Stimulated activated CD4-positive, alpha-beta T cell treated with anti-CD3 and anti-CD28 coated beads, Interleukin-12 subunit alpha, Interleukin-12 subunit beta, amount 100 ng/mL, for 4 hours (primary cell): ENCODE measurements around the gene ARHGEF3.
A peak's percentile ranks its signal among the peaks of the same experiment; 100 is the strongest.

Experiments used
- DNase-seq: peaks from one replicate; pipeline ENCODE4 v3.0.0-alpha.2; 2020

Gene ARHGEF3, protein sequence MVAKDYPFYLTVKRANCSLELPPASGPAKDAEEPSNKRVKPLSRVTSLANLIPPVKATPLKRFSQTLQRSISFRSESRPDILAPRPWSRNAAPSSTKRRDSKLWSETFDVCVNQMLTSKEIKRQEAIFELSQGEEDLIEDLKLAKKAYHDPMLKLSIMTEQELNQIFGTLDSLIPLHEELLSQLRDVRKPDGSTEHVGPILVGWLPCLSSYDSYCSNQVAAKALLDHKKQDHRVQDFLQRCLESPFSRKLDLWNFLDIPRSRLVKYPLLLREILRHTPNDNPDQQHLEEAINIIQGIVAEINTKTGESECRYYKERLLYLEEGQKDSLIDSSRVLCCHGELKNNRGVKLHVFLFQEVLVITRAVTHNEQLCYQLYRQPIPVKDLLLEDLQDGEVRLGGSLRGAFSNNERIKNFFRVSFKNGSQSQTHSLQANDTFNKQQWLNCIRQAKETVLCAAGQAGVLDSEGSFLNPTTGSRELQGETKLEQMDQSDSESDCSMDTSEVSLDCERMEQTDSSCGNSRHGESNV

DNA sequence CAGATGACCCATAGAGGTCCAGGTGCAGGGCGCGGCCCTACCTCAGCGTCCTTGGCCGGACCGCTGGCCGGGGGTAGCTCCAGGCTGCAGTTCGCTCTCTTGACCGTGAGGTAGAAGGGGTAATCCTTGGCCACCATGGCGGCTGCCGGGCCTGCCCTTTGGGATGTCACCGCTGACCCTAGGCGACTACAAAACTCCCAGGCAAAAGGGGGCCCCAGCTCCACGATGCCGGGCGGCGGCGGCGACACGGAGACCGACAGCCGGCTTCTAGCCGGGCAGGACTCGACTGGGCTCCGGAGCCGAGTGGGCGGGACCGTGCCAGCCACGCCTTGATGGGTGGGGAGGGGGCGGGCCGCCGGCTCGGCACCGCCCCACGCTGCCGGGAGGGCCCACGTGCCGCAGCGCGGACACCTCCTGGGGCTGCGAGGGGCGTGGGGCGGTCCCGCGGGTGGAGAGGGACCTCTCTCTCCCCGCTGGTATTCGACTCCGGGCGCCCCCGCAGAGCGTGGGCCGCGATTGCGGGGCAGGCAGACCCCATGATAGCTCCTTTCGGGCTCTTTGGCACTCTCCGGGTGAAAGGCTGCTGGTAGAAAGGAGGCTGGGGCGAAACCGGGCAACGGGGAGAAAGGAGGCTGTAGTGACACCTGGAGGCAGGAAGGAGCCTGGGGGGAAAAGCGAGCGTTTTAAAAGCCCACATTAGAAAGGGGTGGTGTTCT lies at the start of gene ARHGEF3:
ARHGEF3 (minus strand) TSS at position 288 of the 716 bp plus-strand sequence; CDS start at position 137, 151 bp downstream.
- peak; percentile 86 for DNase-seq

- DNase-seq: no peak
Observed at GRCh38 chr3:56849698-56850097, 47.9 kb upstream of the ARHGEF3 start.

GRCh38 chr3:56845505-56845904 lies 43.8 kb upstream of the ARHGEF3 start:
- no peak for DNase-seq

- no peak for DNase-seq
Observed at GRCh38 chr3:56844536-56844935, 42.8 kb upstream of the ARHGEF3 start.

DNA sequence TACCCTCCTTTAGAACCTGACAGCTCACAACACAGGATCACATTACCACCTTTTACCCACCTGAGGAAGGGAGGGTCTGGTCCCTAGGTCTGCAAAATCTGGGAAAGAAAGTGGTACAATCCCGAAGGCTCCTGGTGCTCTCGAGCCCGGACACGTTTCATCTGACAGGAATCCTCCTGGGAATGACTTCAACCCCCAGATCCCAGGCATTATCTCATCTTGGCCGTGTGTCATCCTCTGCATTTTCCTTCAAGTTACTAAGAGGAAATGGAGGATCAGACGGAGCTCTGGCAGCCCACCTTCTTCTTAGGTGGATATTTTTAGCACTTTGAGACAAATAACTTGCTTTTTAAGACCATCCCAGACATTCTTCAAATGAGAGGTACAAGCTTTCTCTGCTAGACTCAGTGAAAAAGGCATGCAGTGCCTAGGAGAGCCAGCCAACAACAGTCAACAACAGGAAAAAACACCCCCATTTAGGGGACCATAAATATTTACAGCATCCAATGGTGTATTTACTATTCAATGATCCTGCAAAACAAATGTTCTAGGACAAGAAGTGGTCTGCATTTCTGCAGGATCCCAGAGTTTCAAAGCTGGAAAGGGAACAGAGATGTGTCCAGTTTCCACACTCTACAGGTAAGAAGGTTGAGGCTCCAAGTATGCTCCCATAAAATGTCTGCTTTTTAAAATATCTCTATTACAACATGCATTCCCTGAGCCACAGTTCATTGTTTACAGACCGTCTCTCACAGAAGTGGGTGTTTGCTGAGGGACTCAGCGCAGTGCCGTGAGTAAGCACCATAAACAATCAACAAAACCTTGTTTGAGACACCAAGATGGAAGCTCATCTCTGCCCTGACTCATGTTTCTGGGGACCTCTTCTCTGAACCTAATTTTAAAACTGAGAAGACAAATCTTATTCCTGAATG lies 38.3 kb upstream of the ARHGEF3 start:
- DNase-seq: no peak

DNA sequence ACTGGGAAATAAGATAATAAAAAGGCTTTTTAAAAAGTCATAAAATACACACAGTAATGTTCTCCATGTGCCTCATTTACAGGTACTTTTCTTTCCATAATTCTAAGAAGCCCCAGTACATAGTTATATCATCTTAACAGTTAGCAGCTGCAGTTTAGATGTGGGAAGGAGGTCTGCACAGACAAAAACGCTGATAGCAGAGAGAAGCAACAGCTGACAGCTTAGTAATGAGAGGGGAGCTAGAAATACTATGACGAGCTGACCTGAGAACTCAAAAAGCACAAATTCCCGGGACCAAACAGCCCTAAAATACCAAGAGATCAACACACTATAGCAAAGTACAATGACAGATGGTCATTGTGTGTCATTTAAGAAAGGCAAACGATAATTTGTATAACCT lies 36.7 kb upstream of the ARHGEF3 start:
- no peak for DNase-seq

DNA sequence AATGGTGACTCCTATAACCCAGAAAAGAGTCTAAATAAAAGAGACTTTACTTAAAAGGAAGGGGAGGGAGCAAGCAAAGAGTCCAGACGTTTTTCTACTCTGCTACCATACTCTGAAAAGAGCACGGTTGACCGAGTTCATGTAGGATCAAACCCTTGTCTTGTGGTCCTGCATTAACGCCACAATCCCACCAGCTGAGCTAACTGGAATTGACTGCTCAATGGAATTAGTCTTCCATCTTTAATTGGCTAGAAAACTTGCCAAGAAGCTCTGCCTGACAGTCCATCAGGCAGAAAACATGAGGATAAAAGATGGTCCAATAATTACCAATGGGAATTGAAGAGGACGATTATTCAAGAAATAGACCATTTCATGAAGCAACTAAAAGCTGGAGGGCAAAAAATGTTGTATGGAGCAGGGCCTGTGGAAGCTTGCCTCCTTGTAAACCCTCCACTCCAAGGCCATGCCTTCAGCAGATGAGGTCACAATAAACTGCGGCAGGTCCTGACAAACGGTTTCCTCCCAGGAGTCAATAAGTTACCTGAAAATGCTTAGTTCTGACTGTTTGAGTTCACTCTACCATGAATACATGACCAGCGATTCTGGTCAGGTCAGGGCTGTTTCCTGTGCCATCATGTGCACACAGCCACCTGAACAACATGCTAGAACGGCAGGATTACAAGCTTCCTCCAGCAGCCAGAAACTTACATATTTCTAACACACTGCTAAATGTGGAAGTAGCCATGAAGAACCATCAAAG lies 35.6 kb upstream of the ARHGEF3 start:
- no peak for DNase-seq

DNA sequence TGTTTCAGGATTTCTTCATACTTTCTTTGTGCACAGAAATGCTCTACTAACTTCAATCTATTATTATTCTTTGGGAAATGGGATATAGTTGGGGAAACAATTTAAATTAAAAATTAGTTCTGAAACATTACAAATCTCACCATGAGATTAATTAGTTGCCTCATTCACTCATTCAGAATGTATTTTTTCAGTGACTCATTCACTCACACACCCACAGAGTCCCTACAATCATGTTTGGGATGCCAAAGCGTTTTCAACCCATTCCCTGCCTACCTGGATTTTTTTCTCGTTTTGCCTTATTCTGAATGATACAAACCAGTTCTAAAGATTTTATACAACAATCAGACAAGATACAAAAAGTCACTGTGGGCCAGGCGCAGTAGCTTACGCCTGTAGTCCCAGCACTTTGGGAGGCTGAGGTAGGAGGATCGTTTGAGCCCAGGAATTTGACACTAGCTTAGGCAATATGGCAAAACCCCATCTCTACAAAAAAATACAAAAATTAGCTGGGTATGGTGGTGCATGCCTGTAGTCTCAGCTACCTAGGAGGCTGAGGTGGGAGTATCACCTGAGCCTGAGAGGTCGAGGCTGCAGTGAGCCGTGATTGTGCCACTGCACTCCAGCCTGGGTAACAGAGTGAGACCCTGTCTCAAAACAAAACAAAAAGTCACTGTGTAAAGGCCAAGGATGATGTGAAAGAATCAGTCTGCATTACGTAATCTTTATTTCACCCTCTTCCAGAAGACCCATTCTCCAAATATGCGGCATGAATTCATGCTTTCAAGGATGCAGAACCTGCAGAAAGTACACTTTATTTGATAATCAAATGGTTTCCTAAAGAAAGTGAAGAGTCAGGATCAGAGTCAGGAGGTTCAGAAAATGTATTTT lies 34.8 kb upstream of the ARHGEF3 start:
- no peak for DNase-seq

DNA sequence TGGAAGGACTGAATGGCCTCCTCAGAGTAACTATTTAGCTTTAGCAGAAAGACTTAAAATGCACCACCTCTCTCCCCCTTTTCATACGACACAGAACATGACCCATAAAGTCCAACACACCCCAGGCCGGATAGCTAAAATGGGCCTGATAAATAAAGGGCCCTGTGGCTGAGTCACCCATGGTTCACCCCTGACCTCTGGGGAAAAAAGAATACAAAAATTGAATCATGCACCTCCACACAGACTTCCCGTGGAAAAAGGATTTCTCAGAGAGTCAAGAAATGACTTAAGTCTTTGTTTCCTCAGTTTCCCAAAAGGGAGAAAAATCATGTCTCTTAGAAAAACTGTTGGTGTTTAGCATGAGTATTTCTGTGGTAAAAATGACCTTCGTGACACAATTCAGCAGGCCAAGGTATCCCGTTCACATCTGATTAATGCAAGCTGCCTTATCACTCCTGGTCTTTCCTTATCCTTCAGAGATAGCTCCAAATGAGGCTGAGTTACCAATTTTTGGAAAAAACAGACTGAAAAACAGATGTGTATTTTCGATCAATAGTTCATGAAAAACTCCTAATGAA lies 34.0 kb upstream of the ARHGEF3 start:
- DNase-seq: no peak

DNA sequence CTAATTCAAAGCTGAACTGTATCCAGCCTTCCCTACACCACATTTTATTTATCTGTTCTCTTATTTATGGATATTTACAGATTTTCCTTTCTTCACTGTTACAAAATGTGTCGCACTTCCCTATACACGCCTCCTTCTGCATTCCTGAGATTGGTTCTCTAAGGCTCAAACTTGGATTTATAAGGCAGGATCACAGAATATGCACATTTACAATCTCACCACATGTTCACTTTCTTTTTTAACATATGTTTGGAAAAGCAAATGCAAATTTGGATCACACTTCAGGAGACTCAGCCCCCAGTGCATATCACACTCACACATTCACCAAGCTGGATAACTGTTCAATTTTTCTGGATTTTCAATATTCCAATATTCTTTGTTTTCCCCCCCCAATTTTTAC lies 31.8 kb upstream of the ARHGEF3 start:
- DNase-seq: no peak

- DNase-seq: no peak
Observed at GRCh38 chr3:56833022-56833421, 31.3 kb upstream of the ARHGEF3 start.

- DNase-seq: no peak
Observed at GRCh38 chr3:56831572-56831971, 29.8 kb upstream of the ARHGEF3 start.

GRCh38 chr3:56830884-56831283 lies 29.1 kb upstream of the ARHGEF3 start:
- no peak for DNase-seq

- no peak for DNase-seq
Observed at GRCh38 chr3:56829533-56829932, 27.8 kb upstream of the ARHGEF3 start.

GRCh38 chr3:56826831-56827722 lies 25.3 kb upstream of the ARHGEF3 start:
- no peak for DNase-seq

- DNase-seq: no peak
Observed at GRCh38 chr3:56825567-56826438, 24.1 kb upstream of the ARHGEF3 start.

DNA sequence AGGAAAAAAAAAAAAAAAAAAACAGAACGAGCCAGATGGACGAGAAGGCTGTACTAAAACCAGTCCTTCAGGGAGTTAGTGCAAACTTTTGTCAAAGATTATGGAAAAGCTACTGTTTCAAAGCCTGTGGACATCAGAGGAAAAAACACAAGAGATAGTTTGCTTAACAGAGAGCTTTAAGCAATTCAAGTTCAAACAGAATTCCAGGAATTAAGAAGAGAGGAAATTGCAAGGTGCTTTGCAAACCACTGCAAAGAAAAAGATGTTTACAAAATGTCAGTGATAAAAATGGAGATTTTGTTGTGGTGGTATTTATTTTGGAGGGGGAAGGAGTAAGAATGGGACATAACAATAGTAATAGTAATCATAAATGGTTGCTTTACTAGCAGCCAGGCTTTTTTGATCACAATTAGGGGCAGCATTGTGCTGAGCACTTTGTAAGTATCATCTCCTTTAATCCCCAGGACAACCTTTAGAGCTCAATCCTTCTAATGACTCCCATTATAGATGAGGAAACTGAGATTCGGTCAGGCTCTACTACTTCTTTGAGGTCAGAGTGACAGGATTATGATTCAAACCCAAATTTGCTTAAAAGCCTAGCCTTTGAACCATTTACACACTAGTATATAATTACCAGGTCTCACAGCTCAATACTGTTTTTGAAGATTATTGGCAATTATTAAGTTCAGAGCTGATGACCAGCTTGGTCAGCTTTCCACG lies 22.4 kb upstream of the ARHGEF3 start:
- no peak for DNase-seq

DNA sequence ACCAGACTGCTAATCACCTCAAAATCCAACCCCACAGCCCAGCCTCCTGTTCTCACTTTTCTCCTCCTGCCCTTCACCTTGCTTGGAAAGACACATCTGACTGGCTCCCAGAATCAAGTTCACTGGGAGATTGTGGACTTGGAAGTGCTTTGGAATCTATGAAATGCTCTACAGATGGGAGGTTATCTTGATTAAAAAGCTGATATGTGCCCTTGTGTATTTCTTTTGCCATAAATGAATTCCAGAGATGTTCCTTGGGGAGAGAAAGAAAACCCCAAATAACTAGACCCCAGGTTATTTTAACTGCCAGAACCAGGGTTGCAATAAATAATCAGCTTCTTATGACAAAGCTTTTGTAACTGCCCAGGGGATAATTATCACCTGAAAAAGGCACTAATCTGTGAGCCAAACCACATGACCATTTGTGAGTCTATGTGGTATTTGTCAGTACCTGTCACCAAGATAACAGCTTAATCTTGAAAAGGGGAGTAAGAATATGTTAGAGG lies 21.7 kb upstream of the ARHGEF3 start:
- DNase-seq: no peak
